HL-60 (cell line): ENCODE measurements around the gene DAND5.

Source experiments
- DNase-seq, 2 experiments: peaks; one replicate each; pipeline ENCODE4 v3.0.0-alpha.2; 2010 to 2020; ENCODE audit warnings: low read depth in 1 of 2, low spot score in 1 of 2
- H3K27ac ChIP-seq: fragments of 250-450 bp; sonication (Bioruptor Pico); replicated peaks from 2 replicates; pipeline ENCODE4 v1.5.1; 2020; ENCODE audit warnings: mild to moderate bottlenecking, moderate library complexity
- H3K27me3 ChIP-seq: fragments of 250-450 bp; sonication (Bioruptor Pico); 2 replicates; pipeline ENCODE4 v1.5.1; 2021; ENCODE audit warnings: mild to moderate bottlenecking, moderate library complexity; ENCODE audit not compliant: insufficient read depth, poor library complexity, severe bottlenecking
- H3K4me3 ChIP-seq: replicated peaks from 2 replicates; pipeline ENCODE4 v1.5.1; 2011; ENCODE audit warnings: mild to moderate bottlenecking, control low read depth, low read length; ENCODE audit not compliant: insufficient read depth
- GABPA ChIP-seq: IDR thresholded peaks from 2 replicates; pipeline ENCODE4 v1.6.1; 2012; ENCODE audit warnings: low read depth
- POLR2AphosphoS5 ChIP-seq: IDR thresholded peaks from 2 replicates; pipeline ENCODE4 v1.6.1; 2012; ENCODE audit warnings: low read depth
- SPI1 ChIP-seq: IDR thresholded peaks from 2 replicates; pipeline ENCODE4 v1.6.1; 2012; ENCODE audit warnings: low read depth, mild to moderate bottlenecking, borderline replicate concordance
- TF ChIP-seq, protein P1 (sequence below): IDR thresholded peaks from 2 replicates; pipeline ENCODE4 v1.6.1; 2012; ENCODE audit warnings: low read depth; ENCODE audit not compliant: insufficient replicate concordance
- TF ChIP-seq, protein P2 (sequence below): IDR thresholded peaks from one replicate; pipeline ENCODE4 v1.5.1; 2011; ENCODE audit warnings: low read length, control low read depth, inconsistent platforms; ENCODE audit not compliant: insufficient read depth

Gene DAND5

GRCh38 chr19:12991296-12991695 lies 21.9 kb downstream of the DAND5 start:
- H3K4me3 ChIP-seq: no peak overlapping the region
- TF ChIP-seq, protein P1, sequence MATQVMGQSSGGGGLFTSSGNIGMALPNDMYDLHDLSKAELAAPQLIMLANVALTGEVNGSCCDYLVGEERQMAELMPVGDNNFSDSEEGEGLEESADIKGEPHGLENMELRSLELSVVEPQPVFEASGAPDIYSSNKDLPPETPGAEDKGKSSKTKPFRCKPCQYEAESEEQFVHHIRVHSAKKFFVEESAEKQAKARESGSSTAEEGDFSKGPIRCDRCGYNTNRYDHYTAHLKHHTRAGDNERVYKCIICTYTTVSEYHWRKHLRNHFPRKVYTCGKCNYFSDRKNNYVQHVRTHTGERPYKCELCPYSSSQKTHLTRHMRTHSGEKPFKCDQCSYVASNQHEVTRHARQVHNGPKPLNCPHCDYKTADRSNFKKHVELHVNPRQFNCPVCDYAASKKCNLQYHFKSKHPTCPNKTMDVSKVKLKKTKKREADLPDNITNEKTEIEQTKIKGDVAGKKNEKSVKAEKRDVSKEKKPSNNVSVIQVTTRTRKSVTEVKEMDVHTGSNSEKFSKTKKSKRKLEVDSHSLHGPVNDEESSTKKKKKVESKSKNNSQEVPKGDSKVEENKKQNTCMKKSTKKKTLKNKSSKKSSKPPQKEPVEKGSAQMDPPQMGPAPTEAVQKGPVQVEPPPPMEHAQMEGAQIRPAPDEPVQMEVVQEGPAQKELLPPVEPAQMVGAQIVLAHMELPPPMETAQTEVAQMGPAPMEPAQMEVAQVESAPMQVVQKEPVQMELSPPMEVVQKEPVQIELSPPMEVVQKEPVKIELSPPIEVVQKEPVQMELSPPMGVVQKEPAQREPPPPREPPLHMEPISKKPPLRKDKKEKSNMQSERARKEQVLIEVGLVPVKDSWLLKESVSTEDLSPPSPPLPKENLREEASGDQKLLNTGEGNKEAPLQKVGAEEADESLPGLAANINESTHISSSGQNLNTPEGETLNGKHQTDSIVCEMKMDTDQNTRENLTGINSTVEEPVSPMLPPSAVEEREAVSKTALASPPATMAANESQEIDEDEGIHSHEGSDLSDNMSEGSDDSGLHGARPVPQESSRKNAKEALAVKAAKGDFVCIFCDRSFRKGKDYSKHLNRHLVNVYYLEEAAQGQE: no peak
- TF ChIP-seq GABPA (no peak), POLR2AphosphoS5 (no peak), SPI1 (no peak)
- TF ChIP-seq, protein P2, sequence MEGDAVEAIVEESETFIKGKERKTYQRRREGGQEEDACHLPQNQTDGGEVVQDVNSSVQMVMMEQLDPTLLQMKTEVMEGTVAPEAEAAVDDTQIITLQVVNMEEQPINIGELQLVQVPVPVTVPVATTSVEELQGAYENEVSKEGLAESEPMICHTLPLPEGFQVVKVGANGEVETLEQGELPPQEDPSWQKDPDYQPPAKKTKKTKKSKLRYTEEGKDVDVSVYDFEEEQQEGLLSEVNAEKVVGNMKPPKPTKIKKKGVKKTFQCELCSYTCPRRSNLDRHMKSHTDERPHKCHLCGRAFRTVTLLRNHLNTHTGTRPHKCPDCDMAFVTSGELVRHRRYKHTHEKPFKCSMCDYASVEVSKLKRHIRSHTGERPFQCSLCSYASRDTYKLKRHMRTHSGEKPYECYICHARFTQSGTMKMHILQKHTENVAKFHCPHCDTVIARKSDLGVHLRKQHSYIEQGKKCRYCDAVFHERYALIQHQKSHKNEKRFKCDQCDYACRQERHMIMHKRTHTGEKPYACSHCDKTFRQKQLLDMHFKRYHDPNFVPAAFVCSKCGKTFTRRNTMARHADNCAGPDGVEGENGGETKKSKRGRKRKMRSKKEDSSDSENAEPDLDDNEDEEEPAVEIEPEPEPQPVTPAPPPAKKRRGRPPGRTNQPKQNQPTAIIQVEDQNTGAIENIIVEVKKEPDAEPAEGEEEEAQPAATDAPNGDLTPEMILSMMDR: no peak
- DNase-seq: no peak
- H3K27ac ChIP-seq: no peak overlapping the region
- no peaks in the 10 kb centered on the region for H3K27me3 ChIP-seq

DNA sequence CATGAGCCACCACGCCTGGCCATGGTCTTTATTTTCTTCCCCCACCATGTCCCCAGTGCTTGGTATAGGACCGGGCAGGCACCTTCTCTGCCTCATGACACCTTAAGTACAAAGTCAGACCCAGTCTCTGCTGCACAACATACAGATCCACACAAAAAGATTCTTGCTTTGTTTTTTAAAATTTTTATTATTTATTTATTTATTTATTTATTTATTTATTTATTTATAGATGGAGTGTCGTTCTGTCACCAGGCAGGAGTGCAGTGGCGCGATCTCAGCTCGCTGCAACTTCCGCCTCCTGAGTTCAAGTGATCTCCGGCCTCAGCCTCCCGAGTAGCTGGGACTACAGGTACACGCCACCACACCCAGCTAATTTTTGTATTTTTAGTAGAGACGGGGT lies 23.4 kb downstream of the DAND5 start:
- no peak overlapping the region for H3K27ac ChIP-seq
- H3K4me3 ChIP-seq: no peak overlapping the region
- DNase-seq: no peak
- TF ChIP-seq, protein P1: no peak
- TF ChIP-seq GABPA (no peak), SPI1 (no peak), POLR2AphosphoS5 (no peak)
- TF ChIP-seq, protein P2: no peak
- no peaks in the 10 kb centered on the region for H3K27me3 ChIP-seq

- Histone ChIP-seq H3K27ac (no peak overlapping the region), H3K27me3 (no peaks in the 10 kb centered on the region), H3K4me3 (no peak overlapping the region)
- TF ChIP-seq, protein P2: no peak
- TF ChIP-seq GABPA: no peak
- TF ChIP-seq SPI1: no peak
- TF ChIP-seq, protein P1: no peak
- no peak for TF ChIP-seq POLR2AphosphoS5
- no peak for DNase-seq
Observed at GRCh38 chr19:12993562-12993961, 24.2 kb downstream of the DAND5 start.
